ENCODE data around the gene MAP7D3.
"Not testable (repeated sequence)": the region's sequence is repeated elsewhere in the genome, so short reads cannot be mapped to it uniquely, and the experiment has no call there.

DNA sequence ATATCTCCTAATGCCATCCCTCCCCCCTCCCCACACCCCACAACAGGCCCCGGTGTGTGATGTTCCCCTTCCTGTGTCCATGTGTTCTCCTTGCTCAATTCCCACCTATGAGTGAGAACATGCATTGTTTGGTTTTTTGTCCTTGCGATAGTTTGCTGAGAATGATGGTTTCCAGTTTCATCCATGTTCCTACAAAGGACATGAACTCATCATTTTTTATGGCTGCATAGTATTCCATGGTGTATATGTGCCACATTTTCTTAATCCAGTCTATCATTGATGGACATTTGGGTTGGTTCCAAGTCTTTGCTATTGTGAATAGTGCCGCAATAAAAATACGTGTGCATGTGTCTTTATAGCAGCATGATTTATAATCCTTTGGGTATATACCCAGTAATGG, 13.4 kb downstream of the MAP7D3 start:
- not testable (repeated sequence) for TF ChIP-seq EZH2 (IDR thresholded peaks at IDR 0.05; ENCODE audit: low read length, missing control alignments)
- TF ChIP-seq, protein P1, sequence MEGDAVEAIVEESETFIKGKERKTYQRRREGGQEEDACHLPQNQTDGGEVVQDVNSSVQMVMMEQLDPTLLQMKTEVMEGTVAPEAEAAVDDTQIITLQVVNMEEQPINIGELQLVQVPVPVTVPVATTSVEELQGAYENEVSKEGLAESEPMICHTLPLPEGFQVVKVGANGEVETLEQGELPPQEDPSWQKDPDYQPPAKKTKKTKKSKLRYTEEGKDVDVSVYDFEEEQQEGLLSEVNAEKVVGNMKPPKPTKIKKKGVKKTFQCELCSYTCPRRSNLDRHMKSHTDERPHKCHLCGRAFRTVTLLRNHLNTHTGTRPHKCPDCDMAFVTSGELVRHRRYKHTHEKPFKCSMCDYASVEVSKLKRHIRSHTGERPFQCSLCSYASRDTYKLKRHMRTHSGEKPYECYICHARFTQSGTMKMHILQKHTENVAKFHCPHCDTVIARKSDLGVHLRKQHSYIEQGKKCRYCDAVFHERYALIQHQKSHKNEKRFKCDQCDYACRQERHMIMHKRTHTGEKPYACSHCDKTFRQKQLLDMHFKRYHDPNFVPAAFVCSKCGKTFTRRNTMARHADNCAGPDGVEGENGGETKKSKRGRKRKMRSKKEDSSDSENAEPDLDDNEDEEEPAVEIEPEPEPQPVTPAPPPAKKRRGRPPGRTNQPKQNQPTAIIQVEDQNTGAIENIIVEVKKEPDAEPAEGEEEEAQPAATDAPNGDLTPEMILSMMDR (conservative IDR thresholded peaks at IDR 0.05 in 1 of 2, IDR thresholded peaks at IDR 0.05 in 1 of 2; ENCODE audit: low read depth in 1 of 2, low read length in 2 of 2) = not testable (repeated sequence)
